Cortex of kidney (tissue), 1 donor: ENCODE data around the gene SNHG17.

ENCODE experiments used
- DNase-seq: peaks from one replicate; lab custom pipeline; 2025; lab: John Stamatoyannopoulos, UW

The SNHG17 gene

GRCh38 chr20:38373898-38374297, 61.2 kb downstream of the SNHG17 start:
- no peak for DNase-seq

DNA sequence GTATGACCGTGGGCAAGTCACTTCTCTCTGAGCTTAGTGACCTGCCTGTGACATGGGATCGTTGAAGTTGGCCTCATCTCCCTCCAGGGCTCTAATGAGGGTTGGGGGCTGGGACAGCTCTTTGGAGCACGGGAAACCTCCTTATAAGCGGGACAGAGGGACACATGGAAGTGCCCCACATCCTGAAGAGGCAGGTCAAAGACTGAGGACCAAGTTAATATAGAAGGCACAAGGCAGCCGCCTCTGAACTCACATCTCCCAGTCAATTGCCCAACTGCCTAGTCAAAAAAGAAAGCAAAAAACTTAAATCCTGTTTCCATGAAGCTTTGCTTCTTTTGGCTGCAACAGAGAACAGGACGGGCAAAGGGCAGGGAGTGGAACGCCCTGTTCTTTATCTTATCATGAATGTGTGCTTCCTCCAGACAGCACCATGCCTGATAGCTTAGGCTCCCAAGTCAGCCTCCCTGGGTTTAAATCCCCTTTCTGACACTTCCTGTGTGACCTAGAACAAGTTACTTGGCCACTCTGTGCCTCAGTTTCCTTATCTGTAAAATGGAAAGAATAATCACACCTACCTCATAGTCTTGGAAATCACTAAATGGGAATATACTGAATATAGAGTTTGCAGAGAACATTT, 61.8 kb downstream of the SNHG17 start:
- no peak for DNase-seq

- DNase-seq: no peak
These were observed 62.3 kb downstream of the SNHG17 start for GRCh38 chr20:38372806-38373205.
